ENCODE data around the gene CYP46A1.

Gene CYP46A1

DNA sequence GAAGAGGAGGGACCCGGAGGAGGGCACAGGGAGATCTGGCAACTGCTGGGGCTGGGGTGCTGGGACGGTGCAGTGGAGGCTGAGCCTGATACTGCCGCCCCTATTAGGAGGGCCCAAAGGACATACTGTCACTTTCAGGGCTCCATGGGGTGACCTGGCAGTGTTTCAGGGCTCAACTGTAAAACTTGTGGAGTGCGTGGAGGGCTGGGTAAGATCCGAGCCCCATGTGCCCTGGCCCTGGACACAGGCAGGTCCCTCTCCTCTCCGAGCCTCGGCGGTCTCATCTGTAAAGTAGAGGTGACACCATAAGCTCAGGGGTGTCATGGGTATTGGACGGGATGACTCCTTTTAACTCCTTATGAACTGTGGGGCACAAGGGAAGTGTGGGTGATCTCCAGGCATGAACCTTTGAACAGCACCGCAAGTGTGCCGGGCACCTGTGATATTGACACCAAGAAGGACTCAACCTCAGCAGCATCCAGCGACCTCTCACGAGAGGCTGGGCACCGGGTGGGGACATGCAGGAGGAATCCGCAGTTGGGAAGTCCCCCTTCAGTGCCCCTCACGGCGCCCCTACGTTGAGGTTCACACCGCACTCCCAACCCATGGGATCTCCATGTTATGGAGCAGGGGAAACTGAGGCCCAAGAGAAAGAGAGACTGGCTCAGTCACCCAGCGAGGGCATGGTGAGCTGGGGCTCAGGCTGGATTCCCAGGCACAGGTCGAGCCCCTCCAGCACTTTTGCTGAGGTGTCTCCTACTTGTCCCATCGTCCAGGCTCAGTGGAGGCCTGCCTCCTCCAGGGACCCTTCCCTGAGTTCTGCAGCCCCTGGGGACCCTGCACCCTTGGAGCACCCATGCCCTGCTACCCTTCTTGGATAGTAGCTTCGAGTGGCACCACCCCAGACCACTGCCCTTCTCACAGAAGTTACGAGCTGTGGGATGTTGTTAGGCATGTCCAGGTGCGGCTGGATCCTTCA, 58.7 kb downstream of the CYP46A1 start:
- DNase-seq (ENCODE audit: low read depth, low spot score) = no peak

DNA sequence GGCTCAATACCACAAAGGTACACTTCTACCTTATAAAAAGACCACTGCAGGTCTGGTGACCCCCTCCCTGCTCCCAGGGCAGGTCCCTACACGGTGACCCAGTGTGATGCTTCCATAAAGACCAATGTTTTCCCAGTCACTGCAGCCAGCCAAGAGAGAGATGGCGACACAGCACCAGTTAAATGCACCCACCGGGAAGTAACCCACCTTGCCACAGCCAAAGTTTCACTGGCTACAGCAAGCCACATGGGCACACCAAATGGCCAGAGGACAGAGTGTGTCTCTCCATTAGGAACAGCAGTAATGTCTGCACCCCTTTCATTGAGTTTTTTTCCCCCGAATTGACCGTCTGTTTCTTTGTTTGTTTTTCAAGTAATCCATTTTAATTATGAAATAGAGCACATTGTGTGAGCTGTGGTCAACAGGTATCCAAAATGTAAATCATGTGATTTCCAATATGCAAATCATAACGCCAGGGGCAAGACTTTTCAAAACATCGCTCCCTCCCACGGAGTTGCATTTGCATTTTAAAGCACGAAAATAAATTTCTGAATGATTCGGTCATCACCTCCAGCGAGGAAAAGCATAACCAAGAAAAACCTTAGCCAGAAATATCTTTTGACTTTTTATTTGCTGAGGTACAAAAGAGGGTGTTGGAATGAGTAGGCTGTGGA, 60.2 kb downstream of the CYP46A1 start:
- no peak for DNase-seq (ENCODE audit: low read depth, low spot score)

DNA sequence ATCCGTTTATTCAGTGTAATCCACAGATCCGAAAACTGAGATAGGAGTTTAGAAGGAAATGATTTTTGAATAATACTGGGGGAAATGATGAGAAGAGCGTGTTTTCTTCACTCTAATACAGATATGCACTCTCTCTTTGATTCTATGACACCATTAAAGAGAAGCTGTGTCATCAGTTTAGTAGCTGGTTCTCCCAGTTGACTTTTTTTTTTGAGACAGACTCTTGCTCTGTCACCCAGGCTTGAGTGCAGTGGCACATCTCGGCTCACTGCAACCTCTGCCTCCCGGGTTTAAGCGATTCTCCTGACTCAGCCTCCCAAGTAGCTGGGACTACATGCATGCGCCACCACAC, 60.8 kb downstream of the CYP46A1 start:
- no peak for DNase-seq (ENCODE audit: low read depth, low spot score)

DNA sequence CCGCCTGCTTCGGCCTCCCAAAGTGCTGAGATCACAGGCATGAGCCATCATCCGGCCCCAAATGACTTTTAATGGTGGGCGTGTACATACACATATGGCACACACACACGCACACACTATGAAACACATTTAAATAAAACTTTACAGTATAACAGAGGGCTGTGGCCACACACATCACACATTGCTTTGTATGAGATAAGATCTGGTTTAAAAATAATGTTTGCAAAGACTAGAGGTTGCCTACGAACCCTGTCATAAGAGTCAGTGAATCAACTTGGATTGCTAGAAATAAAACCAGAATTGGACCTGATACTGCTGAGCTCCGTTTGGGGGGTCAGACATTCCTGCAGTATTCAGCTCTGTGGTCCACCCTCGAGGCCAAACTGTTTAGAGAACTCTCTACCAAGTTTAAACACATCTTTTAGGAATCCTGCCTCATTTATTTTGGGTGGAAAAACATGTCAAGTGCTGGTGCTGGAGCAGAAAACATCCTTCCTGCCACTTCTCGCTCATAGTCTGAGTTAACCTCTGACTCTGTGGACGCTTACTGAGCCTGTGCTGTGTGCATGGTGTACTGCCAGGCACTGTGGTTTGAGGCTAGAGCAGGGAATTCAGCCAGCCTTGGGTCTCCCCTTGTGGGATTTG, 61.3 kb downstream of the CYP46A1 start:
- no peak for DNase-seq (ENCODE audit: low read depth, low spot score)

DNA sequence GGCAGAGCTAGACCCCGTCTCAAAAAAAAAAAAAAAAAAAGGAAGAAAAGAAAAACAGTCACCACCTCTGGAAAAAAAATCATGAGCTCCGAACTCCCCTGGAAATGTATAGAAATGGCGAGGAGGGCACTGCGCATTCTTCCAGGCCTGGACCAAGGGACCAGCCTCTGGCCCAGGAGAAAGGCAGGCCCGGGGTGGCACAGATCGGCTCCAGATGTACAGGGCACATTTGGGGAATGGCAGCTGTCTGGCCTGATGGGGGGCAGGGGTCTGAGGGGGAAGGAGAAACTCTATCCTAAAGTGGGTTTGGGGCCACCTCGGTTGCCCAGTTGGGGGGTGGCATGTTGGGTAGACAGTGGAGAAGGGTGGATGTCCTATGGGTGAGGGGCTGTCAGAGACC, 63.1 kb downstream of the CYP46A1 start:
- no peak for DNase-seq (ENCODE audit: low read depth, low spot score)

DNA sequence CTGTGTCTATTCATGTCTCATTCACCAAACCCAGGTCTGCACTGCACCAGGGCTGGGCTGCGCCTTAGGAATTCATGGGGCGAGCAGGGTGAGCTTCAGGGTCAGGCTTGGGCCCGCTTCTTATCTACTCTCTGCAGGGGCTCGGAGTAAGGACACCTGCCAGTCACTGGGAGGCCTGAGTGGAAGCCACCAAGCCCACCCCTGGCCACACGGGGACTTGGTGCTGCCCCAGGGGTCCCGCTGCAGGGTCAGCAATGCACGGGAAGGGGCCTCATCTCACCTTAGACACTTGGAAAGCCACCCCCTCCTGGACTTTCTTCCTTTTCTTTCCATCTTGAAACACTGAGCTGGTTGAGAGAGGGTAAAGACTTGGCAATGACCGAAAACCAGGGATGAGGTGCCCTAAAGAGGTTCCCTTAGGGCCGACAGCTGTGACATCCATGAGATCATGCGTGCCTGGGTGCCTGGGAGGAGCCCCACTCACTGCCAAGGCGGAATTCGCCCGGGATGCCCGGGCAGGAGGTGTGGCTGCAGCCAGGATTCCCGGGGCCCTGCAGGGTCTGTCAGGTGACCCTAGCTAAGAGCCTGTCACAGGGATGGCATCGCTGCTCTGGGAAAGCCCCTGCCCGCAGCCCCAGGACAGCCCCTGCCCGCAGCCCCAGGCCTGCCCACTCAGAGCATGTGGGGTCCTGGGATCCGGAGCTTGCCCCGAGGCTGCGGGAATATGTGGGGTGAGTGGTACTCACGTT, 63.7 kb downstream of the CYP46A1 start:
- no peak for DNase-seq (ENCODE audit: low read depth, low spot score)

DNA sequence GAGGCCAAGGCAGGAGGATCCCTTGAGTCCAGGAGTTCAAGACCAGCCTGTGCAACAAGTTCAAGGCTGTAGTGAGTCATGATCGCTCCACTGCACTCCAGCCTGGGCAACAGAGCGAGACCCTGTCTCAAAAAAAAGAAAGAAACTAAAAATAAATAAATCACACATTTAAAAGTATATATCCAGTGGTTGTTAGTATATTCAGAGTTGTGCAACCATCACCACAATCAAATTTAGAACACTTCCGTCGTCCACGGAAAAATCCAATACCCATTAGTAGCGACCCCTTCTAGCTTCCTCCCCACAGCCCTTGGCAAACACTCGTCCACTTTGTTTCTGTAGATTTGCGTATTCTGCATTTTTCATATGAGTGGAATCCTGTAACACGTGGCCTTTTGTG, 64.4 kb downstream of the CYP46A1 start:
- DNase-seq (ENCODE audit: low read depth, low spot score) = no peak

DNA sequence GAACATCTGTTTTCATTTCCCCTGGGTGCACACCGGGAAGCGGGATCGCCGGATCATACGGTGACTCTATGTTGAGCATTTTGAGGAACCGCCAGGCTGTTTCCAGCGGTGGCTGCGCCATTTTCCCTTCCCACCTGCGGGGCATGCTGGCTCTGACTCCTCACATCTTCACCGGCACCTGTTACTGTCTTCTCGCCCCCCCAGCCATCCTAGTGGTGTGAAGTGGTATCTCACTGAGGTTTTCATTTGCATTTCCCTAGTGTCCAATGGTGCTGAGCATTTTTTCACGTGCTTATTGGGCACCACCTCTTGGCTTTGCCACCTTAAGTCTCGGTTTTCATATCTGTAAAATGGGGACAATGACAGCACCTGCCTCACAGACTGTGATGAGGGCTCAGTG, 65.0 kb downstream of the CYP46A1 start:
- no peak for DNase-seq (ENCODE audit: low read depth, low spot score)

DNA sequence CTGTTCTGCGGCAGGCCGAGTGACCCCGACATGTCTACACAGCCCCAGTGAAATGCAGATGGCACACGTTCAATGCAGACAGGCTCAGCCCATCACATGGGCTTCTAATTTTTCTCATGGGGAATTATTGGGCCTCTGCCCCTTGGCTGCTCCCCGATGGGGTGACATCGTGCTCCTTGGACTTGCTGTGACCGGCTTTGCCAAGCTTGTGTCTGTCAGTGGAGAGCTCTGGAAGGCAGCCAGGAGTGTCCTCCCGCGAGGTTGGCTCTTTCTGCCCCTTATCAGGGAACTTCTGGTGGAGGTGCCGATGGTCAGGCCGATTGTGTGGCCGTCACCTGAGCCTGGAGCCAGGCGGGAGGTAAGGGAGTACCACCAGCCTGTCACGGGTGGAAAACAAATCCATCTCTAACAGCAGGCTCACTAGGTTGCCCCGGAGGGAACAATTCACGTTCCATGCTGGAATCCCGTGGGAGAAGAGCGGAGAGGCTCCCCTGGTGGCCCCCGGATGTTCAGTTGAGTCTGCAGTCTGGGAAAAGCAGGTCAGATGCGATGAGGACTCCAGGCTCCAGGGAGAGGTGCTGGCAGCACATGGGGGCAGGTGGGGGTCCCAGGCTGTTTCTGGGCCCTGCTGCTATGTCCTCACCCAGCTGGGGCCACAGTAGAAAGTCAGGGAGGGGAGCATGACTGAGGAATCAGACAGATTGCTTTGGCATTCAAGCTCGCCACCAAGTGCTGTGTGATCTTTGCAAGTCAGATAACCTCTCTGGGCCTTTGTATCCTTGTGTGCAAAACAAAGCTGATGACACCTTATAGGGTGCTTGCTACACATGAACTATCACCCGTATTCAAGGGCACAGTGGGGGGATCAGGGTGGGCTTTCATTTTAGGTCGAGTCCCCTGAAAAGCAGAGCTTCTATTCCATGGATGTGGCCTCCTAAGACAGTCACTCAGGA, 65.9 kb downstream of the CYP46A1 start:
- DNase-seq (ENCODE audit: low read depth, low spot score) = no peak

DNA sequence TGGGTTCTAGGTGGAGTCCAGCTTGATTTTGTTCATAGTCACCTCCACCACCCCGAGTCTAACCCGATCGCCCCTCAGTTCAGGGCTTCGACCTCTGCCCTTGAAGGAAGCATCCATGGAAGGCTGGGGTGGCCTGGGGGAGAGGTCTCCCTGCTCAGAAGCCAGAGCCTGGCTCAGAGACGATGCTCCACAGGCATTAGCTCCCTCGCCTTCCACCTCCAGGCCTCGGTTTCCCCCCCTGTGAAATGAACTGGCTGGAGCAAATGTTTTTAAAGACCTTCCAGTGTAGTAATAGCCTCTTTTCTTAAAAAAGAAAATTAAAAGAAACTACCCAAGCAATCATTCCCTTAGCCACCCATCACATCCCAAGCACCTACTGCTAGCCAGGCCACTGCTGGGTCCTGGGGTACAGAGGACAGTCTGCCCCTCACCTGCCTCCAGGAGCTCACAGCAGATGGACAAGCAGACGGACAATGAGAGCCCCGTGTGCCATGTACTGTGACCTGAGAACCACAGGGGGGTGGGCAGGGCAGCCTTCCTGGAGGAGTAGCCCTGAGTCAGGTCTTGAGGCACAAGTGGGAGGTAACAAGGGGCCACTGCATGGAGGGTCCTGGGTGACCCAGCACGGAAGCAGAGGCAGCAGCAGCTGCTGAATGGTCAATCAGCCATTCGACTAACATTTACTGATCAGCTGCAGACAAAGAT, 66.8 kb downstream of the CYP46A1 start:
- no peak for DNase-seq (ENCODE audit: low read depth, low spot score)

DNA sequence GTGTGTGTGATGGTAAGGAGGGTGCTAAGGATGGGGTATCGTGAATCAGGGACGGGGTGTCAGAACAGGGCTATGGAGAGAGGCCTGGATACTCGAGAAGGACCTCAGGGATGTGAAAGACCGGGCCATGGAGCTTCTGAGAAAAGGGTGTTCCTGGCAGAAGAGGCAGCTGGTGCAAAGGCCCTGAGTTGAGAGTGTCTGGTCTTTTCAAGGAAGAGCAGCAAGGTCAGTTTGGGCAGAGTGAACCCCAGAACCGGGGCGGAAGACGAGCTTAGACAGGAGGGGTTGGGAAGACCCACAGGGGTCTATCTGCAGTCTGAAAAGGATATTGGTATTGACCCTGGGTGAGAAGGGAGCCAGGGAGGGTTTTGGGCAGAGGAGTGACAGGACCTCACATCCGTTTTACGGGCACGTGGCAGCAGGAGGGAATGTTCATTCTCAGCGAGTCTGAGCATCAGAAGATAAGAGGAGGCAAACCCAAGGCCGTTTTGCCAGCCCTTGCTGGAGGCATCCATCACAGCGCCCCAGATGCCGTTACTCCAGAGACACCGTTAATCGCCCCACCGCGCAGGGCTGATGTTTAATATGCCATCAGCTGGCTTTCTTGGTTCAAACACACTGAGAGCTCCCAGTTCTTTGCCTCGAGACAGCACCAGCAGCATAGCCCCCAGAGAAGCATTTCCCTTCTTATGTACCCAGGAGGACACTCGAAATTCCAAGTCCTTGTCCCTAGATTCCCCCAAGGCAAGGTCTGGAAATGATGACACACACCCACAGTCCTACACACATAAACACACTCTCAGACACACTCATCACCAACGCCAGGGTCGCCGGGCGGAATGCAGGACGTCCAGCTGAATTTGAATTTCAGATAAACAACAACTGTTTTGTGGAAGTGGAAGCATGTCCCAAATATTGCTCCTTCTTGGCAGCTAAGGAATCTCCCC, 67.7 kb downstream of the CYP46A1 start:
- no peak for DNase-seq (ENCODE audit: low read depth, low spot score)

DNA sequence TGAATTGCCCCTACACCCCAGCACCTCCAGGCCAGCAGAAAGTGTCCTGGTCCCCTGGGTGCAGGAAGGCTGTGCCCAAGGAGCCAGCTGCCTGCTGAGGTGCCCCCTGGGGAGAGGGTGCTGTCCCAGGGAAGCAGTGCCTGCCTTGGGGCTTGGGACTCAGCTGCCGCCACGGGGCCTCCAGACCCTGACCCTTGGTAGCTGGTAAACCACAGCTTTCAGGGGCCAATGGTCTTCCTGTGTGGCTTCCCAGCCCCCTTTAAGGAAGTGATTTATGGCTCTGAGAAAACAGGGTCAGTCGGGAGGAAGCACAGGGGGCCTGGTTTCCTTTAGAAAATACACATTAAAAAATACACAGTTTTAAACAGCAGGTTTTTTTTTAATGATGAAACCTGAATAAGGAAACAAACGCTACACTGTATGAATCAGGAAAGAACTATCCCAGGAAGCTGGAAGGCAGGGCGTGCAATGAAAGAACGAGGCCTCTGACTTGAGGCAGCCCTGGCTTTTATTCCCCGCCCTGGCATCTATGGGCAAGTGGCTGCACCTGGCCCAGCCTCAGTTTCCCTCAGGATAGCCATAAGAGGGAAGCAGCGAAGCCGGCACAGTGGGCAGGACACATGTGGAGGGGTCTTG, 68.5 kb downstream of the CYP46A1 start:
- DNase-seq (ENCODE audit: low read depth, low spot score) = no peak

DNA sequence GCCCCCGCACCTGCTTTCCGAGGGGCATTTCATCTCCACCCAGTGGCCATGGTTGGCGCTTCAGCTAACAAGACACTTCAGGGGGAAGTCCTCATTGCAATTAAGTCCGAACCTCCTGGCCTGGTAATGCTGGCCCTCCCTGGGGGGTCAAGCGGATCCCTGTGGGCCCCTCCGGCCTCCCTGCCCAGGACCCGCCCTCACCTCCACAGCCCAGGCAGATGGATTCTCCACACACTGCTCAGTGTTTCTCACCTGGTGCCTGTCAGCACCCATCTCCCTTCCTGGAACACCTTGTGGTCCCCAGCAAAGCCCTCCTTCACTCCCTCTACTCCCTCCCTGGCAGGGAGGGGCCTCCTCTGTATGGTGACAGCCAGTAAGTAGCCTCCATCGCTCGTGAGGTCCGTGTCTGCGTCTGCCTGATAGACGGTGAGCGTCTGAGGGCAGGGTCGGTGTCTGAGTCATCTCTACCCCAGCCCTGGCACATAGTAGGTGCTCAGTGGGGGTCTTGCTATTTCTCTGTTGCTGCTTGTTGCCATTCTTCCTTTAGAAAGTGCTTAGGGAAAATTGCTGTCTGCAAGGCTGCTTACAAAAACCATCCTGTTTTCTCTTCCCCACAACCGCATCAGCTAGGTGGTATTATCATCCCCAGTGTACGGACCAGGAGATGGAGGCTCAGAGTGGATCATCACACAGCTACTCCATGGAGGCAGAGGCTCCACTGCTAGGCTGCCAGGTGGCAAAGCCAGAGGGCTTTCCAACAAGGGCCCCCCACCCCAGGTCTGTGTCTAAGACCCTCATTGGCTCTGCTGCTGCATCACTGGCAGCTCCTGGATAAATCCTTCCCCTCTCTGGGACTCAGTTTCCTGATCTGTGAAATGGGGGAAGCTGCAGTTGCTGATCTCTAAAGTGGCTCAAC, 69.4 kb downstream of the CYP46A1 start:
- DNase-seq (ENCODE audit: low read depth, low spot score) = no peak

DNA sequence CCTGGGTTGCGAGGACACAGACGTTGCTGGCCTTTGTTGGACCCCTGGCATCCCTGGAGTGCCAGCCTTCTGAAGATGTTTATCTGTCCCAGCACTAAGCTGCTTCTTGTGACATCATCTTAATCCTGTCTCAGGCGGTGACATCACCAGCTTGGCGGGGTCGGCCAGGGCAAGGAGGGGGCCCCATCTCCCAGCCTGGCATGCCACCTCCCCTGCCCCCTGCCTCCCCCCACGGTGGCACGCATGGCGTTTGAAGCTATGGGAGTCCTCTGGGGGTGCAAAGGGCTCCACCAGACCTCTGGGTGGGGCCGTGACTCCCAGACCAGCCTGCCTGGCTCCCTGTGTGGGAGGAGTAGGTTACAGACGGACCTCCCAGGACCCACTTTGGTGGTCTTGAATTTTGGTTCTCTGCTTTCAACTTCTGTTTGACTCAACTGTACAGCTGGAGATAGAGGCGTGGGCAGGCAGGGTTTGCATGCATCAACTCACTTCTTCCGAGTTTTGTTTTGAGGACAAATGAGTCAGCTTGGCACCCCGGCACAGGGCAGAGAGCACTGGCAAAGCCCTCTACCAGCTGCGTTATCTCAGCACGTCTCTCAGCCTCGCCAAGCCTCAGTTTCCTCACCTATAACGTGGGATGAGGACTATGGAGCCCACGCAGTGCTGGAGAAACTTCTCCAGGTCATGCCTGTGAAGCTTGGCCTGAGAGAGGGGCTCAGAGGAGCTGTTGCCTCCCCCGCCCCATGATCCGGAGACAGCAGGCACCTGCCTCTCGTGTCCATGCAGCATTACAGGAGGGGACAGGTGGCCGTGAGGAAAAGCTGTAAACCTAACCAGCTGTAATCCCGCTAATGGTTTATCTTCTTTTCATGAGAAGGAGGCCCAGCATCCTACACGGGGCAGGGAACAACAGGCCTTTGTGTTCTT, 70.3 kb downstream of the CYP46A1 start:
- no peak for DNase-seq (ENCODE audit: low read depth, low spot score)

DNA sequence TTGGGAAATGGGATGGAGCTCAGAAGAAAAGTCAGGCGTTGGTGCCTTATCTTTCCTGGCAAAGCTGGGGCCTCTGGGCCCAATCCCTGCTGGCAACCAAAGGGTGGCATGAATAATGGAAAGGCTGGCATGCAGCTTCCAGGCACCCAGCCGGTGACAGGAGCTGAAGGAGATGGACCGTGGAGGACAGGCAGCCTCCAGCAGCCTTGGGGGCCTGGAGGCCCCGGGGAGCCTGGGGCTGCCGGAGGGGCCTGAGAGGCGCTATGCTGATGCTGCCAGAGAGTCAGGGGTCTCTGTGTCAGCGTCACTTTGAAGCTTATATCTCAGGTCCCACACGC, 70.9 kb downstream of the CYP46A1 start:
- DNase-seq (ENCODE audit: low read depth, low spot score) = no peak
